Mesenchymal stem cell (in vitro differentiated cells and primary cell): ENCODE data around the gene PHTF2.

Source experiments
- DNase-seq: peaks from one replicate; pipeline ENCODE4 v3.0.0-alpha.2; 2013
- H2AFZ ChIP-seq: one replicate; pipeline ENCODE4 v1.6.1; 2013; ENCODE audit warnings: low read depth, mild to moderate bottlenecking, control low read depth, inconsistent platforms, low read length, moderate library complexity
- H2AK5ac ChIP-seq: 2 replicates; pipeline ENCODE4 v1.6.1; 2013; ENCODE audit warnings: low read length, moderate library complexity, mild to moderate bottlenecking, inconsistent platforms; ENCODE audit not compliant: severe bottlenecking
- H2BK120ac ChIP-seq: one replicate; pipeline ENCODE4 v1.6.1; 2013; ENCODE audit warnings: low read depth, mild to moderate bottlenecking, inconsistent platforms, low read length, moderate library complexity
- H2BK12ac ChIP-seq, 2 experiments: one replicate each; pipeline ENCODE4 v1.6.1; 2013; ENCODE audit warnings: inconsistent platforms in 2 of 2, low read length in 2 of 2, mild to moderate bottlenecking in 2 of 2, moderate library complexity in 2 of 2, control low read depth in 1 of 2
- H2BK15ac ChIP-seq: one replicate; pipeline ENCODE4 v1.6.1; 2013; ENCODE audit warnings: mild to moderate bottlenecking, low read depth, inconsistent platforms; ENCODE audit not compliant: poor library complexity, severe bottlenecking
- H2BK5ac ChIP-seq: 2 replicates; pipeline ENCODE4 v1.6.1; 2013; ENCODE audit warnings: low read depth, mild to moderate bottlenecking, low read length, control low read depth, inconsistent platforms; ENCODE audit not compliant: poor library complexity, severe bottlenecking
- H3K14ac ChIP-seq, 2 experiments: one replicate each; pipeline ENCODE4 v1.6.1; 2013; ENCODE audit warnings: inconsistent platforms in 2 of 2, low read length in 2 of 2, control low read depth in 1 of 2, mild to moderate bottlenecking in 1 of 2, moderate library complexity in 1 of 2
- H3K18ac ChIP-seq, 2 experiments: one replicate each; pipeline ENCODE4 v1.6.1; 2013; ENCODE audit warnings: inconsistent platforms in 2 of 2, low read length in 2 of 2, control low read depth in 1 of 2, low read depth in 1 of 2, mild to moderate bottlenecking in 1 of 2
- H3K23ac ChIP-seq, 2 experiments: one replicate each; pipeline ENCODE4 v1.6.1; 2013; ENCODE audit warnings: inconsistent platforms in 2 of 2, low read length in 2 of 2, mild to moderate bottlenecking in 2 of 2, moderate library complexity in 2 of 2, control low read depth in 1 of 2
- H3K27ac ChIP-seq: 2 replicates; pipeline ENCODE4 v1.5.1; 2013; ENCODE audit warnings: mild to moderate bottlenecking, moderate library complexity, low read length, control low read depth, inconsistent platforms; ENCODE audit not compliant: poor library complexity, severe bottlenecking
- H3K27me3 ChIP-seq, 2 experiments: 2 replicates each; pipeline versions ENCODE4 v1.6.1 to v1.7.0; 2013; ENCODE audit warnings: low read length in 2 of 2, mild to moderate bottlenecking in 2 of 2, moderate library complexity in 2 of 2, control low read depth in 1 of 2, inconsistent platforms in 1 of 2; ENCODE audit not compliant: control insufficient read depth in 1 of 2, insufficient read depth in 1 of 2
- H3K36me3 ChIP-seq, 2 experiments: 2 replicates each; pipeline versions ENCODE4 v1.6.1 to v1.7.0; 2013; ENCODE audit warnings: low read length in 2 of 2, control low read depth in 1 of 2, inconsistent platforms in 1 of 2, low read depth in 1 of 2, mild to moderate bottlenecking in 1 of 2; ENCODE audit not compliant: insufficient read depth in 2 of 2, control insufficient read depth in 1 of 2
- H3K4ac ChIP-seq, 2 experiments: one replicate each; pipeline ENCODE4 v1.6.1; 2013; ENCODE audit warnings: inconsistent platforms in 2 of 2, low read length in 2 of 2, mild to moderate bottlenecking in 2 of 2, moderate library complexity in 2 of 2, control low read depth in 1 of 2, low read depth in 1 of 2
- H3K4me1 ChIP-seq: 2 replicates; pipeline ENCODE4 v1.6.1; 2013; ENCODE audit warnings: low read depth, low read length, control low read depth; ENCODE audit not compliant: control insufficient read depth, insufficient read depth
- H3K4me2 ChIP-seq: 2 replicates; pipeline ENCODE4 v1.6.1; 2013; ENCODE audit warnings: low read length, mild to moderate bottlenecking, inconsistent platforms; ENCODE audit not compliant: poor library complexity, severe bottlenecking
- H3K4me3 ChIP-seq, 2 experiments: 2 replicates each; pipeline versions ENCODE4 v1.5.1 to v1.7.0; 2013; ENCODE audit warnings: low read length in 2 of 2, mild to moderate bottlenecking in 2 of 2, control low read depth in 1 of 2, low read depth in 1 of 2; ENCODE audit not compliant: insufficient read depth in 1 of 2
- H3K79me1 ChIP-seq: replicated peaks from 2 replicates; pipeline ENCODE4 v1.6.1; 2013; ENCODE audit warnings: mild to moderate bottlenecking, control low read depth, low read length, inconsistent platforms; ENCODE audit not compliant: poor library complexity, severe bottlenecking
- H3K9ac ChIP-seq: 2 replicates; pipeline ENCODE4 v1.7.0; 2013; ENCODE audit warnings: mild to moderate bottlenecking, low read length, moderate library complexity
- H3K9me3 ChIP-seq: 2 replicates; pipeline ENCODE4 v1.7.0; 2013; ENCODE audit warnings: mild to moderate bottlenecking, low read length; ENCODE audit not compliant: control insufficient read depth
- H4K8ac ChIP-seq: one replicate; pipeline ENCODE4 v1.6.1; 2013; ENCODE audit warnings: inconsistent platforms, mild to moderate bottlenecking, low read length, moderate library complexity
- H4K91ac ChIP-seq: one replicate; pipeline ENCODE4 v1.6.1; 2013; ENCODE audit warnings: mild to moderate bottlenecking, low read length, inconsistent platforms
- WGBS: methylation state at CpG from one replicate; pipeline ENCODE4 v1.1.7; 2013; ENCODE audit warnings: mixed read lengths; 5-methylcytosine and 5-hydroxymethylcytosine counted together

Gene PHTF2

DNA sequence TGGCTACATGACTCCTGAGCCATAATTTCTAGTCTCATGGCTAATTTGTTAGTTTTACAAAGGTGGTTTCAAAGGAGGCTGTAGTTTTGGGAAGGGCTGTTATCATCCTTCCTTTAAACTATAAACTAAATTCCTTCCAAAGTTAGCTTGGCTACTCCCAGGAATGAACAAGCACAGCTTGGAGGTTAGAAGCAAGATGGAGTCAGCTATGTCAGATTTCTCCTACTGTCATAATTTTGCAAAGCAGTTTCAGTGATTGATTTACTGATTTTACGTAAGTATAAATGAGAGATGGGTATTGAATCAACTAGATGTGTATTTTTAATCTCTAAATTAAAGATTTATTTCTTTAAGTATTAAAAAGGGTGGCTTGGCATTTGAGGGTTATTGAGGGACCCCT, 79.9 kb downstream of the PHTF2 start:
- Histone ChIP-seq H3K23ac (no peak overlapping the region), H3K27me3 (no peaks in the 10 kb centered on the region), H2BK5ac (no peak overlapping the region), H3K14ac (no peak overlapping the region), H3K4me1 (no peaks in the 10 kb centered on the region), H3K36me3 (no peaks in the 10 kb centered on the region), H2AK5ac (no peak overlapping the region), H3K9me3 (no peaks in the 10 kb centered on the region), H3K9ac (no peak overlapping the region), H3K4me2 (no peak overlapping the region), H3K4ac (no peak overlapping the region), H2BK15ac (no peak overlapping the region), H2BK120ac (no peak overlapping the region), H4K8ac (no peak overlapping the region), H3K4me3 (no peak overlapping the region), H4K91ac (no peak overlapping the region), H2BK12ac (no peak overlapping the region), H3K27ac (no peak overlapping the region), H2AFZ (no peak overlapping the region), H3K18ac (no peak overlapping the region), H3K79me1 (peaks cover 11% of the 10 kb centered on the region)
- WGBS: no CpG with 5 or more reads among the region's 1 CpG
- no peak for DNase-seq

DNA sequence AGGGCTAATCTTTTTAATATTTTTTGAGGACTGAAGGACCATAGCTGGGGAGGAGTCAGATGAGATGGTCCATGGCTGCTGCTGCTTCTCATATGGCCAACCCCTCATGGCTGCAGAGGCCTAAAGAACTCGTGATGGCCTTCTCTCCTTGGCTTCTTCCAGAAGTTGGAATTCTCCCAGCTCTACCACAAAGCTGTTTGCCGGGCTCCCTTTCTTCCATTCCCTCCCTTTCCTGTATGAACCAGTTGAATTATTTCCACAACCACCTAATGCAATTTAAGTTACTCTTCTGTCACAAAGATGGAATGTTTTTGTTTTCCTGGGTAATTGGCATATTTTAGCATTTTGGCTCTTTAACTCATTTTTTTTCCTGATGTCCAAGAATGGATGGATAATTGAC, 80.7 kb downstream of the PHTF2 start:
- H3K23ac ChIP-seq: no peak overlapping the region
- no peak overlapping the region for H4K91ac ChIP-seq
- H3K4me2 ChIP-seq: no peak overlapping the region
- H3K9me3 ChIP-seq: no peaks in the 10 kb centered on the region
- H3K4ac ChIP-seq: no peak overlapping the region
- H3K4me1 ChIP-seq: no peaks in the 10 kb centered on the region
- no peak overlapping the region for H3K14ac ChIP-seq
- H3K79me1 ChIP-seq: peaks cover 12% of the 10 kb centered on the region
- WGBS: 89% methylated on average over 1 of the region's 2 CpGs
- H4K8ac ChIP-seq: no peak overlapping the region
- H2BK15ac ChIP-seq: no peak overlapping the region
- H2BK12ac ChIP-seq: no peak overlapping the region
- DNase-seq: no peak
- no peak overlapping the region for H2BK5ac ChIP-seq
- H3K36me3 ChIP-seq: no peaks in the 10 kb centered on the region
- H3K18ac ChIP-seq: no peak overlapping the region
- no peak overlapping the region for H3K27ac ChIP-seq
- no peak overlapping the region for H2AK5ac ChIP-seq
- H2AFZ ChIP-seq: no peak overlapping the region
- H3K4me3 ChIP-seq: no peak overlapping the region
- H2BK120ac ChIP-seq: no peak overlapping the region
- H3K27me3 ChIP-seq: no peaks in the 10 kb centered on the region
- no peak overlapping the region for H3K9ac ChIP-seq

DNA sequence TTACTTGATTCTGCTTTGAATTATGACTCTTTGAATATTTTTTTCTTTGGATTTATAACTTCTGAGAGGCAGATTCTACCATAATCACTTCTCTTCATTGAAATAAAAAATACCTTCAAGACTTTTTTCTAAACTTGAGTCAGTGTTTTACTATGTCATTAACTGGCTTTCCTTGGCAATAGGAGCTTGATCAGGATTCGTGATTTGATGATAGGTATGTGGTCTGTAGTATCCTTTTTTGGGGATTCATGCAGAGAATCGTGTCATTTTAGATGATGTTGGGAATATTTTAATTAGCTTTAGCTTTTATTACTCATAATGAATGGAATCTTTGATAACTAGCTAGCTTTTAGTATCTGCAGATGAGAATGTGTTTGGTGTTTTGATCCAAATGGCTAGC, 83.3 kb downstream of the PHTF2 start:
- 100% methylated on average over 1 of the region's 2 CpGs for WGBS
- H3K14ac ChIP-seq: no peak overlapping the region
- H2BK120ac ChIP-seq: no peak overlapping the region
- H4K91ac ChIP-seq: no peak overlapping the region
- no peaks in the 10 kb centered on the region for H3K27me3 ChIP-seq
- H3K9me3 ChIP-seq: no peaks in the 10 kb centered on the region
- H2AK5ac ChIP-seq: no peak overlapping the region
- DNase-seq: no peak
- no peak overlapping the region for H3K4me2 ChIP-seq
- H4K8ac ChIP-seq: no peak overlapping the region
- H3K23ac ChIP-seq: no peak overlapping the region
- H3K4me1 ChIP-seq: no peaks in the 10 kb centered on the region
- no peak overlapping the region for H3K9ac ChIP-seq
- H3K18ac ChIP-seq: no peak overlapping the region
- peaks cover 7% of the 10 kb centered on the region for H3K79me1 ChIP-seq
- H2BK15ac ChIP-seq: no peak overlapping the region
- H3K27ac ChIP-seq: no peak overlapping the region
- no peak overlapping the region for H3K4ac ChIP-seq
- H3K4me3 ChIP-seq: no peak overlapping the region
- H2AFZ ChIP-seq: no peak overlapping the region
- H3K36me3 ChIP-seq: no peaks in the 10 kb centered on the region
- H2BK12ac ChIP-seq: no peak overlapping the region
- H2BK5ac ChIP-seq: no peak overlapping the region

DNA sequence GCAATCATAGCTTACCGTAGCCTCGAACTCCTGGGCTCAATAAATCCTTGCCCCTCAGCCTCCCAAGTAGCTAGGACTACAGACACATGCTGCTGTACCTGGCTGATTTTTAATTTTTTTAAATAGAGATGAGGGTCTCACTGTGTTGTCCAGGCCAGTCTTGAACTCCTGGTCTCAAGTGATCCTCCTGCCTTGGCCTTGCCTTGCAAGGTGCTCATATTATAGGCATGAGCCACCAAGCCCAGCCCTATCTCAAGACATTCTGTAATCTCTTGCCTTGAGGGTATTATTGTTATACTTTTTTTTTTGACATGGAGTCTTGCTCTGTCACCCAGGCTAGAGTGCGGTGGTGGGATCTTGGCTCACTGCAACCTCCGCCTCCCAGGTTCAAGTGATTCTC, 86.6 kb downstream of the PHTF2 start:
- Histone ChIP-seq H3K4ac (no peak overlapping the region), H2BK120ac (no peak overlapping the region), H2AK5ac (no peak overlapping the region), H4K91ac (no peak overlapping the region), H4K8ac (no peak overlapping the region), H2AFZ (no peak overlapping the region), H3K9ac (no peak overlapping the region), H3K9me3 (no peaks in the 10 kb centered on the region), H3K4me2 (no peak overlapping the region), H2BK12ac (no peak overlapping the region), H3K18ac (no peak overlapping the region), H3K14ac (no peak overlapping the region), H3K27me3 (no peaks in the 10 kb centered on the region), H3K23ac (no peak overlapping the region), H3K27ac (no peak overlapping the region), H2BK5ac (no peak overlapping the region), H3K4me3 (no peak overlapping the region), H3K36me3 (no peaks in the 10 kb centered on the region), H3K79me1 (peaks cover 1% of the 10 kb centered on the region), H2BK15ac (no peak overlapping the region), H3K4me1 (no peaks in the 10 kb centered on the region)
- WGBS: 100% methylated on average over 2 of the region's 4 CpGs
- no peak for DNase-seq
